Measurements from ENCODE around the gene DYNLT4.
A peak's percentile ranks its signal among the peaks of the same experiment; 100 is the strongest.
"Not testable (repeated sequence)": the region's sequence is repeated elsewhere in the genome, so short reads cannot be mapped to it uniquely, and the experiment has no call there.

The DYNLT4 gene

GRCh38 chr1:44788120-44788860, 18.9 kb downstream of the DYNLT4 start, which contains the start of gene BEST4:
BEST4 (minus strand) TSS chr1:44788170; CDS start chr1:44787705, 465 bp downstream.
- no peak for DNase-seq (ENCODE audit: low read depth in 2 of 2)

- DNase-seq (ENCODE audit: low read depth in 2 of 2) = no peak
These were observed 19.6 kb downstream of the DYNLT4 start for GRCh38 chr1:44787506-44787905.

GRCh38 chr1:44786841-44787426, 20.2 kb downstream of the DYNLT4 start:
- no peak for DNase-seq (ENCODE audit: low read depth in 2 of 2)

GRCh38 chr1:44786138-44786840, 20.9 kb downstream of the DYNLT4 start:
- DNase-seq (ENCODE audit: low read depth in 2 of 2) = no peak

GRCh38 chr1:44785501-44786137, 21.5 kb downstream of the DYNLT4 start:
- no peak for DNase-seq (ENCODE audit: low read depth in 2 of 2)

- no peak for DNase-seq (ENCODE audit: low read depth in 2 of 2)
These were observed 22.1 kb downstream of the DYNLT4 start for GRCh38 chr1:44785029-44785380.

GRCh38 chr1:44784094-44785028, 22.8 kb downstream of the DYNLT4 start:
- DNase-seq (ENCODE audit: low read depth in 2 of 2) = no peak

- DNase-seq (ENCODE audit: low read depth in 2 of 2) = no peak
These were observed 23.5 kb downstream of the DYNLT4 start for GRCh38 chr1:44783697-44784093.

- DNase-seq (ENCODE audit: low read depth in 2 of 2) = no peak
These were observed 26.5 kb downstream of the DYNLT4 start for GRCh38 chr1:44780583-44781121.

GRCh38 chr1:44778705-44779576, 28.2 kb downstream of the DYNLT4 start:
- no peak for DNase-seq (ENCODE audit: low read depth in 2 of 2)

GRCh38 chr1:44777969-44778635, 29.0 kb downstream of the DYNLT4 start:
- DNase-seq (ENCODE audit: low read depth in 2 of 2) = no peak

GRCh38 chr1:44777547-44777946, 29.6 kb downstream of the DYNLT4 start:
- no peak for DNase-seq (ENCODE audit: low read depth in 2 of 2)

- no peak for DNase-seq (ENCODE audit: low read depth in 2 of 2)
These were observed 30.5 kb downstream of the DYNLT4 start for GRCh38 chr1:44776730-44777068.

- no peak for DNase-seq (ENCODE audit: low read depth in 2 of 2)
These were observed 31.0 kb downstream of the DYNLT4 start for GRCh38 chr1:44775930-44776729.

GRCh38 chr1:44775078-44775929, 31.8 kb downstream of the DYNLT4 start, which contains the start of gene RPS8:
RPS8 (plus strand) TSS chr1:44775540; CDS start chr1:44775597, 57 bp downstream.
- DNase-seq (ENCODE audit: low read depth in 2 of 2) = peak; percentile 82 to 84

GRCh38 chr1:44766421-44766820, 40.7 kb downstream of the DYNLT4 start:
- not testable (repeated sequence) for DNase-seq (ENCODE audit: low read depth in 2 of 2)

- DNase-seq (ENCODE audit: low read depth in 2 of 2) = no peak
These were observed 46.3 kb downstream of the DYNLT4 start for GRCh38 chr1:44760876-44761275.

GRCh38 chr1:44759077-44759476, 48.1 kb downstream of the DYNLT4 start:
- no peak for DNase-seq (ENCODE audit: low read depth in 2 of 2)

Data from stimulated activated CD4-positive, alpha-beta T cell treated with anti-CD3 and anti-CD28 coated beads, Interleukin-12 subunit alpha, Interleukin-12 subunit beta, amount 100 ng/mL, for 24 hours (primary cell).